Lower lobe of right lung (tissue), 2 donors: ENCODE measurements around the gene SGSM1. TPM values are rescaled to one million over a fixed set of nuclear protein-coding genes. Genes with fewer than 3 reads are reported as not detected.

Source experiments
- ATAC-seq, 2 donors: fragments of 200-7000 bp; cut with Tn5 transposase; one replicate each; pipeline ENCODE4 v1.9.1; 2020 to 2022; ENCODE audit warnings: mild to moderate bottlenecking in 2 of 2, moderate library complexity in 2 of 2
- DNase-seq: peaks from one replicate; pipeline ENCODE4 v3.0.0-alpha.2; 2020
- H3K27ac ChIP-seq: fragments of 200-600 bp; one replicate; pipeline ENCODE4 v1.8.0; 2022
- H3K27me3 ChIP-seq: fragments of 200-600 bp; one replicate; pipeline ENCODE4 v1.8.0; 2022; ENCODE audit warnings: low read depth
- H3K36me3 ChIP-seq: fragments of 200-600 bp; one replicate; pipeline ENCODE4 v1.8.0; 2022; ENCODE audit warnings: mild to moderate bottlenecking
- H3K4me1 ChIP-seq: fragments of 200-600 bp; one replicate; pipeline ENCODE4 v1.8.0; 2022
- H3K4me3 ChIP-seq: fragments of 200-600 bp; one replicate; pipeline ENCODE4 v1.8.0; 2022; ENCODE audit warnings: mild to moderate bottlenecking
- H3K9me3 ChIP-seq: fragments of 200-600 bp; one replicate; pipeline ENCODE4 v1.8.0; 2022
- intact Hi-C: fragments of 100-400 bp; cut with DNase I; formaldehyde crosslinking; loops from one replicate; pipeline ENCODE4 v1.11.0; 2022
- total RNA-seq: library from RNA; stranded (reverse); fragmentation: NEBNext Ultra II Directional; extraction: Animal tissue kit (Norgen Biotek cat#: 25700); gene quantifications from one replicate; pipeline ENCODE4 v1.2.1, GENCODE V29; 2021
- TF ChIP-seq, protein P1 (sequence below): fragments of 200-600 bp; IDR thresholded peaks from one replicate; pipeline ENCODE4 v1.8.0; 2022; ENCODE audit warnings: antibody characterized with exemption, mild to moderate bottlenecking
- donor health status: DM: no; HTN: yes; CAD: no; lungs with severe emphysema.

The SGSM1 gene
- total RNA-seq, 1 donor from 2014 or later: 2.9 TPM

DNA sequence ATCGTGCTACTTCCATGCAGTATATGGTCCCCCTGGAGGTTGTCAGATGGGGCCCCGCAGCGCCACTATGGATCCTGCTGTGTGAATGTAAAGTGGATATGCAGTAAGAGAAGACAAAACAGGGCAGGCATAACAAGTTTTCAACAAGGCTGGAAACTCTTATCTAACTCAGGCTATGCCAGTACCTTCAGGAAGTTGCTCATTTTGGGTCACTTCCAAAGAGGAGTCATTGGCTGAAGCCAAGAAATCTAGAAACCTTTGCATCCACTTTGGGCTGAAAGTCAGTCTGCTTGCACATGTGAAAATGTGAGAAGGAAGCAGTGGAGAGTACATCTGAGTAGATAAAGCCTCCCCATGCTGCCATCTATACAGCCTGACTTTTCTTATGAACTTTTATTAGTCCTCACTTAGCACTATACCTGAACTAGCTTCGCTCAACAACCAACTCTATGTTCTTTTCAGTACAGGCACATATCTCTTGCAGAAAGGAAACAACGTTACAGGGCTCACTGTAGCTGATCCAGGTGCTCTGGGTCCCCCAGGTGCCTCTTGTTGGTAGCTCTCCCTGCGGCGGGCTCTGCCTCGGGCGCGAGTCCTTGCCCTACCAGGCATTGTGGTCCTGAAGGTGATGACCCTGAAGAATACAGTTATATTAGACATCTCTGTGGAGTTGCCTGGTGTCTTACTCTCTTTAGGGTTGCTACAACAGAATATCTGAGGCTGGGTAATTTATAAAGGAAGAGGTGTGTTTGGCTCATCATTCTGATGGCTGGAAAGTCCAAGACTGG, 43.9 kb upstream of the SGSM1 start:
- Histone ChIP-seq H3K9me3 (no peaks in the 10 kb centered on the region), H3K4me3 (no peak overlapping the region), H3K4me1 (no peaks in the 10 kb centered on the region), H3K27ac (no peak overlapping the region), H3K27me3 (peaks cover 13% of the 10 kb centered on the region), H3K36me3 (no peaks in the 10 kb centered on the region)
- TF ChIP-seq, protein P1, sequence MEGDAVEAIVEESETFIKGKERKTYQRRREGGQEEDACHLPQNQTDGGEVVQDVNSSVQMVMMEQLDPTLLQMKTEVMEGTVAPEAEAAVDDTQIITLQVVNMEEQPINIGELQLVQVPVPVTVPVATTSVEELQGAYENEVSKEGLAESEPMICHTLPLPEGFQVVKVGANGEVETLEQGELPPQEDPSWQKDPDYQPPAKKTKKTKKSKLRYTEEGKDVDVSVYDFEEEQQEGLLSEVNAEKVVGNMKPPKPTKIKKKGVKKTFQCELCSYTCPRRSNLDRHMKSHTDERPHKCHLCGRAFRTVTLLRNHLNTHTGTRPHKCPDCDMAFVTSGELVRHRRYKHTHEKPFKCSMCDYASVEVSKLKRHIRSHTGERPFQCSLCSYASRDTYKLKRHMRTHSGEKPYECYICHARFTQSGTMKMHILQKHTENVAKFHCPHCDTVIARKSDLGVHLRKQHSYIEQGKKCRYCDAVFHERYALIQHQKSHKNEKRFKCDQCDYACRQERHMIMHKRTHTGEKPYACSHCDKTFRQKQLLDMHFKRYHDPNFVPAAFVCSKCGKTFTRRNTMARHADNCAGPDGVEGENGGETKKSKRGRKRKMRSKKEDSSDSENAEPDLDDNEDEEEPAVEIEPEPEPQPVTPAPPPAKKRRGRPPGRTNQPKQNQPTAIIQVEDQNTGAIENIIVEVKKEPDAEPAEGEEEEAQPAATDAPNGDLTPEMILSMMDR: no peak
- ATAC-seq (no peak), DNase-seq (no peak)
- intact Hi-C loops: no loop called here

DNA sequence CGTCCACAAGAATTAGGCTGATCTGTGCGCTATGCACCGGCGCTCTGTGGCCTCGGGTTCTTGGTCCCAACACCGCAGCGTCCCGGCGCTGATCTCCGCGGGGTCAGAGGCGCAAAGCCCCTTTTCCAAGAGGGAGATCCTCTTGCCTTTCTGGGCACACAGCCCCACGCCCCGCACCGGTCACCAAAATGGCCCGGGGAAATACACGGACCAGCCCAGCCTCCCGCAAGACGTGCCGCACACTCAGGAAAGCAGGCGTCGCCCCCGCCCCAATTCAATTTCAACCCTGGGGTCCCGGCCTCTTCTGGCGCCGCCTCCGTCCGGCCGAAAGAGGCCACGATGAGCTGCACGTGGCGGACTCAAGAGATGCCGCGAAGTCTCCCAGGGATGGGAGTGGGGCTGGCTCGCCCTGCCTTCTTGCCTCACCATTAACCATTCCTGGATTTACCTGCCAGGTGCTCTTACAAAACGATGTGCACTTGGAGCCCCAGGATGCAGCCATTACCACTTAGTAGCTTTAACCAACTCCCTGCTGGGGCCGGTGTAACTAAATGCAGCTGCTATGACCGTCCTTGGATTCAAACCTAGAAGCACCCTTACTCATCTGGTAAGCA, 42.0 kb upstream of the SGSM1 start:
- ATAC-seq (no peak), DNase-seq (no peak)
- Histone ChIP-seq H3K4me1 (no peaks in the 10 kb centered on the region), H3K27ac (no peak overlapping the region), H3K9me3 (no peaks in the 10 kb centered on the region), H3K4me3 (no peak overlapping the region), H3K27me3 (peaks cover 13% of the 10 kb centered on the region), H3K36me3 (no peaks in the 10 kb centered on the region)
- intact Hi-C loops: no loop called here
- TF ChIP-seq, protein P1: no peak

DNA sequence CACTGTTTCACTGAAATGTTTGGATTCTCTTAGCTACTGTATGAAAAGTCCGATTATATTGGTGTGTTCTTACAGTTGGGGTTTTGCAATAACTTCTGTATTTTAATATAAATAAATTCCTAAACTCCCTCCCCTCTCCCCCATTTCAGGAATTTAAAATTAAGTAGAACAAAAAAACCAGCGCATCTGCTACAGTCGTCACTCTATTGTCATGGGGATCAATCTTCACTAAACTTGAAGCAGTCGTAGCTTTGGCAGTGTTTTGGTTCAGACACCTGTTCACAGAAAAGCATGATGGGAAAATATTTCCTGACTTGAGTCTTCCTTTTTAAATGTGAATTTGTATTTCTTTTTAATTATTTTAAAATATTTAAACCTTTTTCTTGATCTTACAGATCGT, 40.8 kb upstream of the SGSM1 start:
- ATAC-seq: no peak
- DNase-seq: no peak

DNA sequence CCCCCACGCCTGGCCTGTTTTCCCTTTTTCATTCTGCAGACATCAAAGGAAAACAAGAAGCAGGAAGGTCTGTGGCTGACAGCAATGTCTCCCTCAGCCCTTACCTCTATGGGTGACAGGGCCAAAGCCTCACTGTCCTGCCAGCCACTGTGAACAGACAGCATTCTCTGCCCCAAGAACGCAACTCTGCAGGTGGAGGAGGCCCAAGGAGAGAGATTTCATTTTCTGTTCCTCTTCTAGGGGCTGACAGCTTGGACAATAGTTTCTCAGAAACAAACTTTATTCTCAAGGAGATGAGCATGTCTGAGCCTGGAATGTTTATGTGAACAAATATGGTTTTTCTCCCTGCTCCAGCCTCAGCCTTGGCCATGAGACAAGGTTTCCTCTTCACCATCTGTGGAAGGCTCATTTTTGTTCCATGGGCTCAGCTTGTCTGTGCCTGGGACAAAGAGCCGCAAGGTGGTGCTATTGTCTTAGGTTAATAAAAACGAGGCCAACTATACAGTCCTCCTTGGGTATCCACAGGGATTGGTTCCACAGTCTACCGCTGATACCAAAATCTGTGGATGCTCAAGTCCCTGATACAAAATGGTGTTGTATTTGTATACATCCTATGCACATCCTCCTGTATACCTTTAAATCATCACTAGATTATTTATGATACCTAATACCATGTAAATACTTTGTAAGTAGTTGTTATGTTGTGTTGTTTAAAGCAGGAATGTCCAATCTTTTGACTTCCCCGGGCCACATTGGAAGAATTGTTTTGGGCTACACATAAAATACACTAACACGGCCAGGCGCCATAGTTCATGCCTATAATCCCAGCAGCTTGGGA, 37.3 kb upstream of the SGSM1 start:
- intact Hi-C loops: no loop called here
- peak; percentile 84 to 86 for ATAC-seq
- TF ChIP-seq, protein P1: peak; percentile 64
- peak; percentile 58 for DNase-seq
- Histone ChIP-seq H3K27ac (no peak overlapping the region), H3K27me3 (peaks cover 10% of the 10 kb centered on the region), H3K36me3 (no peaks in the 10 kb centered on the region), H3K4me3 (no peak overlapping the region), H3K4me1 (no peaks in the 10 kb centered on the region), H3K9me3 (no peaks in the 10 kb centered on the region)

More for the DNA sequence above, 40.8 kb upstream of the SGSM1 start:
- Histone ChIP-seq H3K27ac (no peak overlapping the region), H3K9me3 (no peaks in the 10 kb centered on the region), H3K36me3 (no peaks in the 10 kb centered on the region), H3K4me3 (no peak overlapping the region), H3K4me1 (no peaks in the 10 kb centered on the region), H3K27me3 (peaks cover 13% of the 10 kb centered on the region)
- TF ChIP-seq, protein P1: no peak
- intact Hi-C loops: no loop called here

DNA sequence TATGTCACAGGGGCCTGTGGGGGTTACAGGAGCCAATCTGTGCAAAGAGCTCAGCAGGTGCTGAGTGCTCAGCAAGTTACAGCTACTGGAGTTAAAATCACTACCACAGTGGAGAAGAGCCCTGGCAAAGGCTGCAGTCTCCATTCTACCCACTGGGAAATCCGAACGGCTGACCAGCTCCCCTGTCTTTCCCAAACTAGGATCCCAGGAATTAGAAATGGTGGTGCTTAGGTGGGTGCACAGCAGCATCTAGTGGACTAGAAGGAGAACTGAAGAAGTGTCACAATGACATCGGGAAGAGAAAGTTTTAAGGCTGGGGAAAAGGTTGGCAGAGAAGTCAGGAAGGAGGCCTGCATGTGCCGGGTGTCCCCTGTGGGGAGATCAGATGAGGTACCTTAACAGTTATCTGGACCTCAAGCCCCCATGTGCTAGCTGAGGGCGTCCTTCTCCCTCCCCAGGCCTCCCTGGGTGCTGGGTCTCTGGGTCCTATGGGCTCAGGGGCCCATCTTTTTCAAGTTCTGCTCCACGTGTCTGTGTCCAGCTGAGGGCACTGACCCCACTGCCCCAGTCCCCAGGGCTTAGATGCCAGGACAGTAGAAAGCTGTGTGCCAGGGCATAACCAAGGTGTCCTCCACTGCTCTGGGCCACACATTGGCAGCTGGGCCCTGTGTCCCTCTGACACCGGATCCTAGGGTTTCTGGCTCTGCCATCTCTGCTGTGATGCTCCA, 33.4 kb upstream of the SGSM1 start:
- H3K4me1 ChIP-seq: peaks cover 7% of the 10 kb centered on the region
- no peak for DNase-seq
- no peak overlapping the region for H3K27ac ChIP-seq
- H3K4me3 ChIP-seq: no peak overlapping the region
- no peaks in the 10 kb centered on the region for H3K36me3 ChIP-seq
- intact Hi-C loops: no loop called here
- no peaks in the 10 kb centered on the region for H3K27me3 ChIP-seq
- no peak for ATAC-seq
- no peaks in the 10 kb centered on the region for H3K9me3 ChIP-seq
- TF ChIP-seq, protein P1: no peak
